OCI-LY3 (cell line): Measurements from ENCODE around the gene MYO9A.

ENCODE experiments used
- H2AFZ ChIP-seq: fragments of 200-600, 300-600 bp; shearing (Covaris generic); 2 replicates; pipeline ENCODE4 v1.6.0; 2014; ENCODE audit warnings: antibody characterized with exemption, low read depth, low read length
- H3K27ac ChIP-seq: fragments of 200-600, 300-600 bp; sonication (generic); 2 replicates; pipeline ENCODE4 v1.5.1; 2014; ENCODE audit warnings: mild to moderate bottlenecking, low read length, moderate library complexity, mixed read lengths
- H3K27me3 ChIP-seq: fragments of 200-600, 300-600 bp; sonication (generic); 2 replicates; pipeline ENCODE4 v1.6.1; 2014; ENCODE audit warnings: low read depth, low read length, mixed read lengths
- H3K36me3 ChIP-seq: fragments of 200-600, 300-600 bp; sonication (generic); replicated peaks from 2 replicates; pipeline ENCODE3; 2014; ENCODE audit warnings: low read depth, low read length, mixed read lengths
- H3K4me1 ChIP-seq: fragments of 300-600, 200-600 bp; sonication (generic); 2 replicates; pipeline ENCODE4 v1.6.1; 2014; ENCODE audit warnings: low read length, mixed read lengths
- H3K4me2 ChIP-seq: fragments of 200-600, 300-600 bp; sonication (generic); 2 replicates; pipeline ENCODE4 v1.6.1; 2014; ENCODE audit warnings: low read length, mixed read lengths
- H3K4me3 ChIP-seq: fragments of 300-600, 200-600 bp; sonication (generic); 2 replicates; pipeline ENCODE4 v1.5.1; 2014; ENCODE audit warnings: antibody characterized with exemption, mild to moderate bottlenecking, low read length, moderate library complexity
- H3K79me2 ChIP-seq: fragments of 300-600, 200-600 bp; shearing (Covaris generic); 2 replicates; pipeline ENCODE4 v1.6.1; 2014; ENCODE audit warnings: mild to moderate bottlenecking, low read length, mixed read lengths
- H3K9ac ChIP-seq: fragments of 300-600, 200-600 bp; shearing (Covaris generic); 2 replicates; pipeline ENCODE4 v1.6.0; 2014; ENCODE audit warnings: mild to moderate bottlenecking, low read length, moderate library complexity
- H3K9me3 ChIP-seq: fragments of 200-600, 300-600 bp; shearing (Covaris generic); 2 replicates; pipeline ENCODE4 v1.6.1; 2014; ENCODE audit warnings: low read length, mixed read lengths; ENCODE audit not compliant: insufficient read depth
- H4K20me1 ChIP-seq: fragments of 200-600, 300-600 bp; sonication (generic); 2 replicates; pipeline ENCODE4 v1.6.1; 2016; ENCODE audit warnings: low read length, mixed read lengths; ENCODE audit not compliant: insufficient read depth
- EZH2phosphoT487 ChIP-seq: fragments of 200-600 bp; shearing (Covaris generic); IDR thresholded peaks from 2 replicates; pipeline ENCODE4 v1.6.1; 2018; ENCODE audit warnings: antibody characterized with exemption, mixed run types, low read depth
- TF ChIP-seq, protein P1 (sequence below): fragments of 200-600, 300-600 bp; sonication (generic); IDR thresholded peaks from 2 replicates; pipeline ENCODE4 v1.5.1; 2014; ENCODE audit warnings: antibody characterized with exemption, low read length, low read depth

Gene MYO9A

DNA sequence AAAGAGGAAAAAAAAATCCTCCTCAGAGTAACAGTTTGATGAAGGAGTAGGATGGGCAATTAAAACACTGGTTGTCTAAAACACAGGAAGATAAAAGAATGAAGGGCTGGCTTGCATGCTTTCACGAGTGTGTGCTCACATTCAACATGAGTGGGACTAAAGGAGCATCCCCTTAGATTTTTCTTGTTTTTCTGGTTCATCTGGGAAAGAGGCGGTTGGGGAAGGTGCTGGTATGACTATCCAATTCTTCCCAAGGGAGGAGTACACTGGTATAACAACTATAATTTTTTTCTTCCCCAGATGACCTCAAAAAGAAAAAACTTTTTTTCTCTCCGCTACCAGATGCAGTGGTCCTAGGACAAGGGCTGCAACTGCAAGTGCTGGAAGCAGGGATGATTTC, 143.7 kb downstream of the MYO9A start:
- Histone ChIP-seq H3K27ac (no peak overlapping the region), H3K36me3 (peaks cover 20% of the 10 kb centered on the region), H3K4me1 (no peaks in the 10 kb centered on the region), H3K4me3 (no peak overlapping the region), H3K4me2 (no peak overlapping the region), H3K9ac (no peak overlapping the region), H3K27me3 (no peaks in the 10 kb centered on the region), H2AFZ (no peak overlapping the region), H3K9me3 (no peaks in the 10 kb centered on the region), H3K79me2 (no peaks in the 10 kb centered on the region), H4K20me1 (no peaks in the 10 kb centered on the region)
- TF ChIP-seq, protein P1, sequence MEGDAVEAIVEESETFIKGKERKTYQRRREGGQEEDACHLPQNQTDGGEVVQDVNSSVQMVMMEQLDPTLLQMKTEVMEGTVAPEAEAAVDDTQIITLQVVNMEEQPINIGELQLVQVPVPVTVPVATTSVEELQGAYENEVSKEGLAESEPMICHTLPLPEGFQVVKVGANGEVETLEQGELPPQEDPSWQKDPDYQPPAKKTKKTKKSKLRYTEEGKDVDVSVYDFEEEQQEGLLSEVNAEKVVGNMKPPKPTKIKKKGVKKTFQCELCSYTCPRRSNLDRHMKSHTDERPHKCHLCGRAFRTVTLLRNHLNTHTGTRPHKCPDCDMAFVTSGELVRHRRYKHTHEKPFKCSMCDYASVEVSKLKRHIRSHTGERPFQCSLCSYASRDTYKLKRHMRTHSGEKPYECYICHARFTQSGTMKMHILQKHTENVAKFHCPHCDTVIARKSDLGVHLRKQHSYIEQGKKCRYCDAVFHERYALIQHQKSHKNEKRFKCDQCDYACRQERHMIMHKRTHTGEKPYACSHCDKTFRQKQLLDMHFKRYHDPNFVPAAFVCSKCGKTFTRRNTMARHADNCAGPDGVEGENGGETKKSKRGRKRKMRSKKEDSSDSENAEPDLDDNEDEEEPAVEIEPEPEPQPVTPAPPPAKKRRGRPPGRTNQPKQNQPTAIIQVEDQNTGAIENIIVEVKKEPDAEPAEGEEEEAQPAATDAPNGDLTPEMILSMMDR = no peak
- no peak for TF ChIP-seq EZH2phosphoT487

DNA sequence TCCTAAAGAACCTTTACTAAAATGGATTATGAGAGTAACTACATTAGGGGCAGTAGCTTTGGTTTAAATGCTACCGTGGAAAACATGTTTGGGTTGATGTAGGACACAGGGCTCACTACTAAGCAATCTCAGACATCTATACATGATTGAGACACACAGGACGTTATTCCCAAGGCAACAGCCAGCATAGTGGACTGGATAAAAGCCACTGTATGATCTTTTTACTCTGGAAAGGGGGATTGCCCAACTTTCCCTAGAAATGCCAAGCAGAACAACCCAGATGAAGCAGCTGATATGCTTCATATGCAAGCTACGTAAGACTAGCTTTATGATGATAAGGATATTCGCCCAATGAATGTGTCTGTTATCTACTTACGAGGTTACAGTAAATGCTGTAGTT, 144.6 kb downstream of the MYO9A start:
- no peaks in the 10 kb centered on the region for H3K27me3 ChIP-seq
- no peaks in the 10 kb centered on the region for H3K4me1 ChIP-seq

DNA sequence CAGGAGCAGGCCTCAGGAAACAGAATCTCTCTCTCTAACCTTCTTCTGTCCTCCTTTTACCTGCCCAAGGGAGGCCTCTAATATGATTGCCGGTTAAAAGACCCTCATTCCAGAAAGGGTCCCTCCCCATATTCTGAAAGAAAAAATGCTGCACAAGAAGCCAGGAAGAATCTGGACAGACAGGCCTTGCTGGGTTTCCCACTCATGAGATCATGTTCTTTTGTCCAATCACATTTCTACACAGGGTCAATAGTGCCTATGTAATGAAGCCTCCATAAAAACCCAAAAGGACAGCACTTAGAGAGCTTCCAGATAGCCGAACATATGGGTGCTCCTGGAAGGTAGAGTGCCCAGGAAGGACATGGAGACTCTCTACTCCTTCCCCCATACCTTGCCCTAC, 146.0 kb downstream of the MYO9A start:
- Histone ChIP-seq H3K9ac (no peak overlapping the region), H3K27me3 (no peaks in the 10 kb centered on the region), H3K4me1 (no peaks in the 10 kb centered on the region), H3K4me2 (no peak overlapping the region), H4K20me1 (no peaks in the 10 kb centered on the region), H3K27ac (no peak overlapping the region), H3K9me3 (no peaks in the 10 kb centered on the region), H3K36me3 (peaks cover 20% of the 10 kb centered on the region), H3K79me2 (no peaks in the 10 kb centered on the region), H2AFZ (no peak overlapping the region), H3K4me3 (no peak overlapping the region)
- TF ChIP-seq, protein P1 = no peak
- no peak for TF ChIP-seq EZH2phosphoT487

More for the DNA sequence above, 144.6 kb downstream of the MYO9A start:
- Histone ChIP-seq H2AFZ (no peak overlapping the region), H3K4me3 (no peak overlapping the region), H3K79me2 (no peaks in the 10 kb centered on the region), H4K20me1 (no peaks in the 10 kb centered on the region), H3K9me3 (no peaks in the 10 kb centered on the region), H3K36me3 (peaks cover 19% of the 10 kb centered on the region), H3K9ac (no peak overlapping the region), H3K27ac (no peak overlapping the region), H3K4me2 (no peak overlapping the region)
- TF ChIP-seq EZH2phosphoT487 = no peak
- TF ChIP-seq, protein P1 = no peak

DNA sequence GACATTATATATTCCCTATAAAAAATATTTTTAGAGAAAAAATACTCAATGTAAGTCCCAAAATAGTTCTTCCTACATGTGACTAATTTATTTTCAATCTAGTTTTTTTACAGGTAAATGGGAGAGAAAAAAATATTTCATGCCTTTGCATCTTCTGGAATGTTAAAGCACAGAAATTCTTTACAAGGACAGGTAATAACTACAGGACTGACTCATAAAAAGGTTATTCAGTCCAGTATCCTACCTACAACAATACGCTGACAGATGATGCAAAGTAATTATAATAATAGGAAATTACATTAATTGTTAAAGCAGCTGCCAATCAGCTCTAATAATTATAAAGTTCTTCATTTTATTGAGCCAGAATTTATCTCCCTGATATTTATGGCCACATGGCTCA, 147.5 kb downstream of the MYO9A start:
- Histone ChIP-seq H4K20me1 (no peaks in the 10 kb centered on the region), H3K4me1 (no peaks in the 10 kb centered on the region), H3K4me3 (no peak overlapping the region), H2AFZ (no peak overlapping the region), H3K27ac (no peak overlapping the region), H3K79me2 (no peaks in the 10 kb centered on the region), H3K4me2 (no peak overlapping the region), H3K9ac (no peak overlapping the region), H3K36me3 (peaks cover 19% of the 10 kb centered on the region), H3K9me3 (no peaks in the 10 kb centered on the region), H3K27me3 (no peaks in the 10 kb centered on the region)
- TF ChIP-seq, protein P1 = no peak
- TF ChIP-seq EZH2phosphoT487 = no peak
